HepG2 (cell line): Measurements from ENCODE around the gene ZKSCAN5. TPM values are rescaled to one million over a fixed set of nuclear protein-coding genes. Genes with fewer than 3 reads are reported as not detected.

ENCODE experiments used
- AGO2 ChIP-seq: fragments of 200-400 bp; formaldehyde crosslinking; optimal IDR thresholded peaks from 2 replicates; pipeline ENCODE3; 2017; ENCODE audit warnings: mild to moderate bottlenecking, low read depth, low read length, moderate library complexity
- ESRRA ChIP-seq: sonication (generic); formaldehyde crosslinking; IDR thresholded peaks from 2 replicates; pipeline ENCODE4 v1.5.1; 2020; ENCODE audit warnings: mild to moderate bottlenecking, low read depth, missing genetic modification reagents
- FOXP1 ChIP-seq, 2 experiments: fragments of 450-650 bp in 1 of 2; IDR thresholded peaks; 2 replicates each; pipeline ENCODE4 v1.6.1; 2017 to 2018; ENCODE audit warnings: antibody characterized with exemption in 1 of 2
- MEIS2 ChIP-seq: sonication (generic); formaldehyde crosslinking; IDR thresholded peaks from 2 replicates; pipeline ENCODE4 v1.9.0; 2021; ENCODE audit warnings: mild to moderate bottlenecking, missing genetic modification reagents
- SCMH1 ChIP-seq: sonication (generic); formaldehyde crosslinking; IDR thresholded peaks from 2 replicates; pipeline ENCODE4 v1.9.0; 2021; ENCODE audit warnings: missing genetic modification reagents, mild to moderate bottlenecking, borderline replicate concordance
- TEF ChIP-seq: sonication (generic); formaldehyde crosslinking; IDR thresholded peaks from 2 replicates; pipeline ENCODE4 v1.5.0; 2020; ENCODE audit warnings: missing genetic modification reagents
- THAP11 ChIP-seq: IDR thresholded peaks from 2 replicates; pipeline ENCODE4 v1.6.1; 2016; ENCODE audit warnings: missing biosample characterization, missing genetic modification reagents
- ZFP1 ChIP-seq: IDR thresholded peaks from 2 replicates; pipeline ENCODE4 v1.6.1; 2016
- ZNF558 ChIP-seq: sonication (generic); formaldehyde crosslinking; IDR thresholded peaks from 2 replicates; pipeline ENCODE4 v1.9.0; 2022; ENCODE audit warnings: mild to moderate bottlenecking, missing genetic modification reagents, borderline replicate concordance
- ZNF891 ChIP-seq: sonication (generic); formaldehyde crosslinking; IDR thresholded peaks from 2 replicates; pipeline ENCODE4 v1.5.0; 2020; ENCODE audit warnings: mild to moderate bottlenecking, missing genetic modification reagents
- polyA plus RNA-seq, 8 experiments: library from polyadenylated mRNA; depleted of rRNA in 3 of 8; stranded (reverse) in 7 of 8; unstranded in 1 of 8; fragments of >200 nt; fragmentation: Illumina TruSeq in 4 of 8; extraction: Trizol in 4 of 8; gene quantifications; 2 replicates each; pipeline versions ENCODE4 v1.2.1 to v1.2.3, GENCODE V29; 2011 to 2016; ENCODE audit warnings: low read depth in 4 of 8, missing spikeins in 1 of 8, mixed read lengths in 1 of 8; ENCODE audit not compliant: insufficient read depth in 1 of 8
- total RNA-seq, 5 experiments: library from RNA; depleted of rRNA; stranded (reverse); fragments of >200 nt; fragmentation: Illumina TruSeq; extraction: Trizol; gene quantifications; 2 replicates each; pipeline ENCODE4 v1.2.3, GENCODE V29; 2016; ENCODE audit warnings: low read depth in 1 of 5
- TF ChIP-seq, protein P1 (sequence below): sonication (generic); formaldehyde crosslinking; IDR thresholded peaks from 2 replicates; pipeline ENCODE4 v1.5.0; 2020; ENCODE audit warnings: mild to moderate bottlenecking, missing genetic modification reagents, borderline replicate concordance
- TF ChIP-seq, protein P2 (sequence below): sonication (generic); formaldehyde crosslinking; IDR thresholded peaks from 2 replicates; pipeline ENCODE4 v1.4.0; 2020; ENCODE audit warnings: mild to moderate bottlenecking, missing genetic modification reagents
- TF ChIP-seq, protein P3 (sequence below): IDR thresholded peaks from 2 replicates; pipeline ENCODE4 v1.6.1; 2012; ENCODE audit warnings: low read length, improper control_type of control experiment
- TF ChIP-seq, protein P4 (sequence below): sonication (generic); formaldehyde crosslinking; IDR thresholded peaks from 2 replicates; pipeline ENCODE4 v1.4.0; 2020; ENCODE audit warnings: missing genetic modification reagents
- TF ChIP-seq, protein P5 (sequence below): sonication (generic); formaldehyde crosslinking; IDR thresholded peaks from 2 replicates; pipeline ENCODE4 v1.8.0; 2022; ENCODE audit warnings: mild to moderate bottlenecking, missing genetic modification reagents, moderate library complexity
- TF ChIP-seq, protein P6 (sequence below): sonication (generic); formaldehyde crosslinking; IDR thresholded peaks from 2 replicates; pipeline ENCODE4 v1.4.0; 2020; ENCODE audit warnings: missing genetic modification reagents

The ZKSCAN5 gene
- total and polyA plus RNA-seq, 2 of the 13 experiments (the other 11 are each of a cell fraction or from before 2014, with no cell fraction given) = 5.5 to 11.7 TPM

- TF ChIP-seq, protein P1, sequence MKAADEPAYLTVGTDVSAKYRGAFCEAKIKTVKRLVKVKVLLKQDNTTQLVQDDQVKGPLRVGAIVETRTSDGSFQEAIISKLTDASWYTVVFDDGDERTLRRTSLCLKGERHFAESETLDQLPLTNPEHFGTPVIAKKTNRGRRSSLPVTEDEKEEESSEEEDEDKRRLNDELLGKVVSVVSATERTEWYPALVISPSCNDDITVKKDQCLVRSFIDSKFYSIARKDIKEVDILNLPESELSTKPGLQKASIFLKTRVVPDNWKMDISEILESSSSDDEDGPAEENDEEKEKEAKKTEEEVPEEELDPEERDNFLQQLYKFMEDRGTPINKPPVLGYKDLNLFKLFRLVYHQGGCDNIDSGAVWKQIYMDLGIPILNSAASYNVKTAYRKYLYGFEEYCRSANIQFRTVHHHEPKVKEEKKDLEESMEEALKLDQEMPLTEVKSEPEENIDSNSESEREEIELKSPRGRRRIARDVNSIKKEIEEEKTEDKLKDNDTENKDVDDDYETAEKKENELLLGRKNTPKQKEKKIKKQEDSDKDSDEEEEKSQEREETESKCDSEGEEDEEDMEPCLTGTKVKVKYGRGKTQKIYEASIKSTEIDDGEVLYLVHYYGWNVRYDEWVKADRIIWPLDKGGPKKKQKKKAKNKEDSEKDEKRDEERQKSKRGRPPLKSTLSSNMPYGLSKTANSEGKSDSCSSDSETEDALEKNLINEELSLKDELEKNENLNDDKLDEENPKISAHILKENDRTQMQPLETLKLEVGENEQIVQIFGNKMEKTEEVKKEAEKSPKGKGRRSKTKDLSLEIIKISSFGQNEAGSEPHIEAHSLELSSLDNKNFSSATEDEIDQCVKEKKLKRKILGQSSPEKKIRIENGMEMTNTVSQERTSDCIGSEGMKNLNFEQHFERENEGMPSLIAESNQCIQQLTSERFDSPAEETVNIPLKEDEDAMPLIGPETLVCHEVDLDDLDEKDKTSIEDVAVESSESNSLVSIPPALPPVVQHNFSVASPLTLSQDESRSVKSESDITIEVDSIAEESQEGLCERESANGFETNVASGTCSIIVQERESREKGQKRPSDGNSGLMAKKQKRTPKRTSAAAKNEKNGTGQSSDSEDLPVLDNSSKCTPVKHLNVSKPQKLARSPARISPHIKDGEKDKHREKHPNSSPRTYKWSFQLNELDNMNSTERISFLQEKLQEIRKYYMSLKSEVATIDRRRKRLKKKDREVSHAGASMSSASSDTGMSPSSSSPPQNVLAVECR (CRISPR knock-in tag) = peak; percentile 92
- TF ChIP-seq ZNF891 (no peak; the same call in 1 of the 2 replicates), ZFP1 (CRISPR knock-in tag) (no peak), ESRRA (0 out of 2 replicates have a peak, but pooled peaks have one; percentile 33), ZNF558 (0 out of 2 replicates have a peak, but pooled peaks have one; percentile 22), SCMH1 (CRISPR knock-in tag) (no peak), THAP11 (CRISPR knock-in tag) (peak; percentile 96), FOXP1 (IDR thresholded peaks at IDR 0.05) (no peak), FOXP1 (CRISPR knock-in tag; IDR thresholded peaks at IDR 0.05) (0 out of 2 replicates have a peak, but pooled peaks have one; percentile 6), MEIS2 (no peak), AGO2 (no peak), TEF (CRISPR knock-in tag) (no peak)
- TF ChIP-seq, protein P2, sequence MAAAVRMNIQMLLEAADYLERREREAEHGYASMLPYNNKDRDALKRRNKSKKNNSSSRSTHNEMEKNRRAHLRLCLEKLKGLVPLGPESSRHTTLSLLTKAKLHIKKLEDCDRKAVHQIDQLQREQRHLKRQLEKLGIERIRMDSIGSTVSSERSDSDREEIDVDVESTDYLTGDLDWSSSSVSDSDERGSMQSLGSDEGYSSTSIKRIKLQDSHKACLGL (CRISPR knock-in tag) = no peak; the same call in 1 of the 2 replicates
- TF ChIP-seq, protein P3, sequence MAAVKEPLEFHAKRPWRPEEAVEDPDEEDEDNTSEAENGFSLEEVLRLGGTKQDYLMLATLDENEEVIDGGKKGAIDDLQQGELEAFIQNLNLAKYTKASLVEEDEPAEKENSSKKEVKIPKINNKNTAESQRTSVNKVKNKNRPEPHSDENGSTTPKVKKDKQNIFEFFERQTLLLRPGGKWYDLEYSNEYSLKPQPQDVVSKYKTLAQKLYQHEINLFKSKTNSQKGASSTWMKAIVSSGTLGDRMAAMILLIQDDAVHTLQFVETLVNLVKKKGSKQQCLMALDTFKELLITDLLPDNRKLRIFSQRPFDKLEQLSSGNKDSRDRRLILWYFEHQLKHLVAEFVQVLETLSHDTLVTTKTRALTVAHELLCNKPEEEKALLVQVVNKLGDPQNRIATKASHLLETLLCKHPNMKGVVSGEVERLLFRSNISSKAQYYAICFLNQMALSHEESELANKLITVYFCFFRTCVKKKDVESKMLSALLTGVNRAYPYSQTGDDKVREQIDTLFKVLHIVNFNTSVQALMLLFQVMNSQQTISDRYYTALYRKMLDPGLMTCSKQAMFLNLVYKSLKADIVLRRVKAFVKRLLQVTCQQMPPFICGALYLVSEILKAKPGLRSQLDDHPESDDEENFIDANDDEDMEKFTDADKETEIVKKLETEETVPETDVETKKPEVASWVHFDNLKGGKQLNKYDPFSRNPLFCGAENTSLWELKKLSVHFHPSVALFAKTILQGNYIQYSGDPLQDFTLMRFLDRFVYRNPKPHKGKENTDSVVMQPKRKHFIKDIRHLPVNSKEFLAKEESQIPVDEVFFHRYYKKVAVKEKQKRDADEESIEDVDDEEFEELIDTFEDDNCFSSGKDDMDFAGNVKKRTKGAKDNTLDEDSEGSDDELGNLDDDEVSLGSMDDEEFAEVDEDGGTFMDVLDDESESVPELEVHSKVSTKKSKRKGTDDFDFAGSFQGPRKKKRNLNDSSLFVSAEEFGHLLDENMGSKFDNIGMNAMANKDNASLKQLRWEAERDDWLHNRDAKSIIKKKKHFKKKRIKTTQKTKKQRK = no peak
- TF ChIP-seq, protein P4, sequence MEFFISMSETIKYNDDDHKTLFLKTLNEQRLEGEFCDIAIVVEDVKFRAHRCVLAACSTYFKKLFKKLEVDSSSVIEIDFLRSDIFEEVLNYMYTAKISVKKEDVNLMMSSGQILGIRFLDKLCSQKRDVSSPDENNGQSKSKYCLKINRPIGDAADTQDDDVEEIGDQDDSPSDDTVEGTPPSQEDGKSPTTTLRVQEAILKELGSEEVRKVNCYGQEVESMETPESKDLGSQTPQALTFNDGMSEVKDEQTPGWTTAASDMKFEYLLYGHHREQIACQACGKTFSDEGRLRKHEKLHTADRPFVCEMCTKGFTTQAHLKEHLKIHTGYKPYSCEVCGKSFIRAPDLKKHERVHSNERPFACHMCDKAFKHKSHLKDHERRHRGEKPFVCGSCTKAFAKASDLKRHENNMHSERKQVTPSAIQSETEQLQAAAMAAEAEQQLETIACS (CRISPR knock-in tag) = no peak
- TF ChIP-seq, protein P5, sequence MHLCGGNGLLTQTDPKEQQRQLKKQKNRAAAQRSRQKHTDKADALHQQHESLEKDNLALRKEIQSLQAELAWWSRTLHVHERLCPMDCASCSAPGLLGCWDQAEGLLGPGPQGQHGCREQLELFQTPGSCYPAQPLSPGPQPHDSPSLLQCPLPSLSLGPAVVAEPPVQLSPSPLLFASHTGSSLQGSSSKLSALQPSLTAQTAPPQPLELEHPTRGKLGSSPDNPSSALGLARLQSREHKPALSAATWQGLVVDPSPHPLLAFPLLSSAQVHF = no peak
- TF ChIP-seq, protein P6, sequence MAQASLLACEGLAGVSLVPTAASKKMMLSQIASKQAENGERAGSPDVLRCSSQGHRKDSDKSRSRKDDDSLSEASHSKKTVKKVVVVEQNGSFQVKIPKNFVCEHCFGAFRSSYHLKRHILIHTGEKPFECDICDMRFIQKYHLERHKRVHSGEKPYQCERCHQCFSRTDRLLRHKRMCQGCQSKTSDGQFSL = peak; percentile 96
Observed at GRCh38 chr7:99504603-99505323, at the start of gene ZKSCAN5 (continued).
